NT2/D1 (cell line): ENCODE data around the gene STARD6.

Experiments used
- YY1 ChIP-seq: IDR thresholded peaks from 2 replicates; pipeline ENCODE4 v1.6.1; 2011; ENCODE audit not compliant: insufficient read length, insufficient read depth
- ZNF274 ChIP-seq: IDR thresholded peaks from 2 replicates; pipeline ENCODE4 v1.6.1; 2011; ENCODE audit warnings: mild to moderate bottlenecking, low read depth, low read length

GRCh38 chr18:54303408-54303807, 54.2 kb downstream of the STARD6 start:
- TF ChIP-seq YY1 (no peak), ZNF274 (no peak)
